PFSK-1 (cell line): ENCODE results near the gene OR9G4.

Experiments used
- POLR2AphosphoS5 ChIP-seq: IDR thresholded peaks from 2 replicates; pipeline ENCODE4 v1.6.1; 2012; ENCODE audit warnings: low read depth, mild to moderate bottlenecking, control low read depth, low read length, moderate library complexity
- TAF1 ChIP-seq: IDR thresholded peaks from 2 replicates; pipeline ENCODE4 v1.6.1; 2012; ENCODE audit warnings: low read length, control low read depth, borderline replicate concordance; ENCODE audit not compliant: insufficient read depth

DNA sequence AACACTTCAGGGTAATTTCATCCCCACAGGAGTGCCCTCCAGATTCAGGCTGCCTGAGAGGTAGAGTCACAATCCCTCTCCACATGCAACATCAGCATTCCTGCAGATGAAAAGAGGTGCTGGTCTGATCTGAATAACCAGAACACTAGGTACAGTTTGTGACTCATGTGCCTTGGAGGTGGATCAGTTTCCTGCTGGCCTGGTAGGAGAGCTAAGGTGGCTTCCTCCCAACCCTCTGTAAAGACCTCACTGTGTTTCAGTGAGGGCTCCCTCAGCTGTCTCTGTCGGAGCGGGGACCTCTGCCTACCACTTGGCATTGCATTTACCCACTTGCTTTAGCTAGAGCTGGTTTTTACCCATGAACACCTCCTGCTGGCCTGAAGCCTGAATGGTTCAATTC lies 42.0 kb downstream of the OR9G4 start:
- TF ChIP-seq POLR2AphosphoS5 (no peak), TAF1 (no peak)
